Left forelimb (tissue), 1 donor: ENCODE measurements around the gene TACO1.
A peak's percentile ranks its signal among the peaks of the same experiment; 100 is the strongest.

Source experiments
- DNase-seq: peaks from one replicate; pipeline ENCODE4 v3.0.0-alpha.2; 2018; ENCODE audit warnings: low spot score

The TACO1 gene

GRCh38 chr17:63601439-63602371, 1.0 kb downstream of the TACO1 start:
- no peak for DNase-seq

- no peak for DNase-seq
These were observed 9.3 kb downstream of the TACO1 start for GRCh38 chr17:63609816-63610573.

- DNase-seq: no peak
These were observed 10.2 kb downstream of the TACO1 start for GRCh38 chr17:63610854-63611253.

GRCh38 chr17:63611354-63611753, 10.7 kb downstream of the TACO1 start:
- DNase-seq: no peak

GRCh38 chr17:63613663-63614062, 13.0 kb downstream of the TACO1 start:
- no peak for DNase-seq

GRCh38 chr17:63621229-63621683, 20.6 kb downstream of the TACO1 start:
- no peak for DNase-seq

- peak; percentile 97 for DNase-seq
These were observed 21.2 kb downstream of the TACO1 start, which contains the start of gene MAP3K3 for GRCh38 chr17:63621684-63622573. Gene MAP3K3, plus strand, starts transcription at chr17:63622417. Its CDS starts 343 bp downstream, at chr17:63622760.

GRCh38 chr17:63622574-63623390, 22.1 kb downstream of the TACO1 start:
- peak; percentile 78 for DNase-seq

GRCh38 chr17:63623786-63624530, 23.3 kb downstream of the TACO1 start:
- DNase-seq: no peak

GRCh38 chr17:63624531-63624880, 23.8 kb downstream of the TACO1 start:
- no peak for DNase-seq

GRCh38 chr17:63626551-63627180, 26.0 kb downstream of the TACO1 start:
- no peak for DNase-seq

- no peak for DNase-seq
These were observed 28.9 kb downstream of the TACO1 start for GRCh38 chr17:63629627-63630026.

- no peak for DNase-seq
These were observed 30.4 kb downstream of the TACO1 start for GRCh38 chr17:63631062-63631461.

GRCh38 chr17:63631626-63632025, 30.9 kb downstream of the TACO1 start:
- DNase-seq: no peak

GRCh38 chr17:63633742-63634141, 33.0 kb downstream of the TACO1 start:
- no peak for DNase-seq

- no peak for DNase-seq
These were observed 33.5 kb downstream of the TACO1 start for GRCh38 chr17:63634163-63634562.

GRCh38 chr17:63634816-63635215, 34.1 kb downstream of the TACO1 start:
- no peak for DNase-seq

- DNase-seq: no peak
These were observed 34.6 kb downstream of the TACO1 start for GRCh38 chr17:63635290-63635689.

GRCh38 chr17:63635787-63636186, 35.1 kb downstream of the TACO1 start:
- DNase-seq: no peak

GRCh38 chr17:63639125-63639524, 38.4 kb downstream of the TACO1 start:
- no peak for DNase-seq
